ENCODE measurements around the gene OSBPL9.

OSBPL9 gene

GRCh38 chr1:51574796-51575195 lies 42.1 kb upstream of the OSBPL9 start:
- no peak overlapping the region for H2AFZ ChIP-seq (ENCODE audit: low read length)
- H3F3A ChIP-seq (ENCODE audit: insufficient read depth, low read length) = no peaks in the 10 kb centered on the region
- no peaks in the 10 kb centered on the region for H3K27me3 ChIP-seq (ENCODE audit: insufficient read depth, low read length)
- no peaks in the 10 kb centered on the region for H4K20me1 ChIP-seq (ENCODE audit: insufficient read depth, low read length)
- H3K4me1 ChIP-seq (ENCODE audit: insufficient read depth, low read length, severe bottlenecking) = peaks cover 39% of the 10 kb centered on the region
- no peaks in the 10 kb centered on the region for H3K36me3 ChIP-seq (ENCODE audit: insufficient read depth, low read length)
- TF ChIP-seq CTCF (IDR thresholded peaks at IDR 0.05; ENCODE audit: low read length) = no peak
- no peak for TF ChIP-seq EZH2 (IDR thresholded peaks at IDR 0.05; ENCODE audit: borderline replicate concordance, low read length)
- H3K27ac ChIP-seq (ENCODE audit: low read depth, low read length, poor library complexity, severe bottlenecking) = no peak overlapping the region
- no peaks in the 10 kb centered on the region for H3K9me2 ChIP-seq (ENCODE audit: low read depth, low read length)
- no peaks in the 10 kb centered on the region for H3K9me3 ChIP-seq (ENCODE audit: low read length)
- no peak overlapping the region for H3K9ac ChIP-seq (ENCODE audit: low read length)
- no peaks in the 10 kb centered on the region for H3K79me2 ChIP-seq (ENCODE audit: insufficient read depth, low read length)
- H3K4me3 ChIP-seq (ENCODE audit: low read depth, low read length, poor library complexity, severe bottlenecking) = no peak overlapping the region
- no peak overlapping the region for H3K4me2 ChIP-seq (ENCODE audit: low read length)

GRCh38 chr1:51575406-51576084 lies 41.3 kb upstream of the OSBPL9 start:
- Histone ChIP-seq H3K4me2 (ENCODE audit: low read length) (no peak overlapping the region), H3K9me2 (ENCODE audit: low read depth, low read length) (no peaks in the 10 kb centered on the region), H3K9me3 (ENCODE audit: low read length) (no peaks in the 10 kb centered on the region), H3F3A (ENCODE audit: insufficient read depth, low read length) (no peaks in the 10 kb centered on the region), H3K27ac (ENCODE audit: low read depth, low read length, poor library complexity, severe bottlenecking) (peak overlapping the region; percentile 20), H3K4me3 (ENCODE audit: low read depth, low read length, poor library complexity, severe bottlenecking) (no peak overlapping the region), H3K27me3 (ENCODE audit: insufficient read depth, low read length) (no peaks in the 10 kb centered on the region), H4K20me1 (ENCODE audit: insufficient read depth, low read length) (no peaks in the 10 kb centered on the region), H3K79me2 (ENCODE audit: insufficient read depth, low read length) (no peaks in the 10 kb centered on the region), H3K36me3 (ENCODE audit: insufficient read depth, low read length) (no peaks in the 10 kb centered on the region), H3K9ac (ENCODE audit: low read length) (no peak overlapping the region), H3K4me1 (ENCODE audit: insufficient read depth, low read length, severe bottlenecking) (peaks cover 31% of the 10 kb centered on the region), H2AFZ (ENCODE audit: low read length) (no peak overlapping the region)
- TF ChIP-seq EZH2 (IDR thresholded peaks at IDR 0.05; ENCODE audit: borderline replicate concordance, low read length) (no peak), CTCF (IDR thresholded peaks at IDR 0.05; ENCODE audit: low read length) (no peak)

GRCh38 chr1:51576085-51576444 lies 40.8 kb upstream of the OSBPL9 start:
- Histone ChIP-seq H3K27me3 (ENCODE audit: insufficient read depth, low read length) (no peaks in the 10 kb centered on the region), H3K36me3 (ENCODE audit: insufficient read depth, low read length) (no peaks in the 10 kb centered on the region), H3K27ac (ENCODE audit: low read depth, low read length, poor library complexity, severe bottlenecking) (peak overlapping the region; percentile 20), H3K4me3 (ENCODE audit: low read depth, low read length, poor library complexity, severe bottlenecking) (no peak overlapping the region), H3K4me2 (ENCODE audit: low read length) (no peak overlapping the region), H2AFZ (ENCODE audit: low read length) (no peak overlapping the region), H4K20me1 (ENCODE audit: insufficient read depth, low read length) (no peaks in the 10 kb centered on the region), H3K9me3 (ENCODE audit: low read length) (no peaks in the 10 kb centered on the region), H3K79me2 (ENCODE audit: insufficient read depth, low read length) (no peaks in the 10 kb centered on the region), H3K9ac (ENCODE audit: low read length) (no peak overlapping the region), H3K9me2 (ENCODE audit: low read depth, low read length) (no peaks in the 10 kb centered on the region), H3F3A (ENCODE audit: insufficient read depth, low read length) (no peaks in the 10 kb centered on the region), H3K4me1 (ENCODE audit: insufficient read depth, low read length, severe bottlenecking) (peaks cover 28% of the 10 kb centered on the region)
- TF ChIP-seq EZH2 (IDR thresholded peaks at IDR 0.05; ENCODE audit: borderline replicate concordance, low read length) = no peak
- TF ChIP-seq CTCF (IDR thresholded peaks at IDR 0.05; ENCODE audit: low read length) = no peak

All from OCI-LY1 (cell line).